ENCODE data around the gene CPSF4.

CPSF4 gene

DNA sequence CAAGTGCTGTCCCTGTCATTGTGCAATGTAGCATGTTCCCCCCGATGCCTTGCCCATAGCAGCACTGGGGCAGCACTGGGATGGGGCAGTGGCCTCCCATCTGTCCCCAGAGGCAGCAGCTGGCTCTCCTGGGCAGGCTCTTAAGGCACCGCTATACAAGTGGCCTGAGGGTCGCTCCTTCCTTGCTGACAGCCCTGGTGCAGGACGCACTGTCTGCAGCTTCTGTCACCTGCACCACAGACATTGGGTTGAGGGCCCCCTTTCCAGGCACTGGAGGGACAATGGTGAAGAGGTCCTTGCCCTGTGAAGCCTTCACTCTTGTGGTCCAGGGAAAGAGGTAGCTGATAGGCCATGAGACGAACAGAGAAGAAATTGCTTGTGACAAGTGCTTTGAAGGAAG, 10.6 kb downstream of the CPSF4 start:
- no peak for DNase-seq

DNA sequence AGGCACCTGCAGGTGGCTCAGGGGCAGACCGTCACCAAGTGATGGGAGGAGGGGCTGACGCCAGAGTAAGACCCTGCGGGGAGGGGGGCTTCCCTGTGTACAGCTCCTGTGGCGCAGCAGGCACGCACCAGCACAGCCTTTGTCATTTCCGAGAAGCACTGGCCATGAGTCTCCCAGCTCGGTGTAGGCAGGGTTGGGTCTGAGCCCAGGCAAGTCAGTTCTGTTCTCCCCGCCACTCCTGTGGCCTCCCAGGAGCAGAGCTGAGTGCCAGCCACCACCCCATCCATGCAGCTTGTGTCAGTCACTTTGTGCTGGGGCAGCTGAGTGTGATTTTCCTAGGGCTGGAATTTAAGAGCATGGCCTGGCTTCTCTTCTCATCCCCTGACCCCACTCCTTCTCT, 13.2 kb downstream of the CPSF4 start:
- DNase-seq, result no peak

DNA sequence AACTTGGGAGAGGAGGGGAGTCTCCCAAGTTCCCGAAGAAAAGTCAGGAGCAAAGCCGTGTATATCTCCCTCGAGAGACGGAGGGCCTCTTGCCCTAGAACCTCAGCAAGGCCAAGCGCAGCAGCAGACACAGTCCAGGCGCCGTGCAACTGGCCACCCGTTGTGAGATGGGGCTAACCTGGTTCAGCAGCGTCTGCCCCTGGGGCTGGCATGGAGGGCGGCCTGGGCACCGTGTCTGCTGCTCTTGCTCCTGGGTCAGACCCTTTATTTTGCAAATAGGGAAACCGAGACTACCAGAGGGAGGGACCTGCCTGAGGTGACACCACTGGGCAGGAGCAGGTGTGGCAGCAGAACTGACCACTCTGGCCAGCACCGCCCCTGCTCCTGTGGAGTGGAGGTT, 13.8 kb downstream of the CPSF4 start:
- DNase-seq, result no peak

DNA sequence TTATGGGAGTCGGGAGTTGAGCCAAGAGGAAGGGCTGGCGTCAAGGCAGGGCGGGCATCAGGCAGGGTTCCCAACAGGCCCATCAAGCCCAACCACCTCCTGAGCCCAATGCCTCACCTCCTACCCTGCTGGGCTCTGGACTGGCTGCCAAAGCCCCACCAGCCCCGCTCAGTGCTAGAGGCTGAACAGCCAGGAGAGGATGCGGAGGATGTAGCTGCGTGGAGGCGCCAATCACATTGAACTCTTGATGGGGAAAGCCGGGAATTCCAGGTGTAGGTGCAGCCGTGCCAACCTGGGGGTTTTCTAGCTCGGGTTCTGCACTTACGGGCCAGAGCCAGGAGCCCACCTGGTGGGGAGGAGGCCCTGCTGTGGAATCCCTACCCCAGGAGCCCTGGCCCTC, 14.4 kb downstream of the CPSF4 start:
- DNase-seq, result no peak

DNA sequence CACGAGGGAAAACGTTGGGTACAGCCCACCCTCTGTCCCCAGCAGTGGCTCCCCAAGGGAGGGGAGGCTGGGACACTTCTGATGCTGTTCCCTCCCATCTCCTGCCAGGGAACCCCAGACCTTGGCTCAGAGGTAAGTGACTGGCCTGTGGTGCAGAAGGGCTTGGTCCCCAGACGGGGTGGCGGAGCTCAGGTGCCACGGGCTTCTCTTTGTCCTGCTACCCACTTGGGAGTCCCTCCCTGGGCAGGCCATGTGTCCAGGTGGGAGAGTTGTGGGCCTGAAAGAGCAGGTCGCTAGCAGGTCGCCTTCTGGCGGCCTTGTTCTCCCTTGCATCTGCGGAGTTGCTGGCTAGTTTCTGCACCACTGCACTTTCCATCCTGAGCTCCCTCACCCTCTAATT, 17.1 kb downstream of the CPSF4 start:
- no peak for DNase-seq

DNA sequence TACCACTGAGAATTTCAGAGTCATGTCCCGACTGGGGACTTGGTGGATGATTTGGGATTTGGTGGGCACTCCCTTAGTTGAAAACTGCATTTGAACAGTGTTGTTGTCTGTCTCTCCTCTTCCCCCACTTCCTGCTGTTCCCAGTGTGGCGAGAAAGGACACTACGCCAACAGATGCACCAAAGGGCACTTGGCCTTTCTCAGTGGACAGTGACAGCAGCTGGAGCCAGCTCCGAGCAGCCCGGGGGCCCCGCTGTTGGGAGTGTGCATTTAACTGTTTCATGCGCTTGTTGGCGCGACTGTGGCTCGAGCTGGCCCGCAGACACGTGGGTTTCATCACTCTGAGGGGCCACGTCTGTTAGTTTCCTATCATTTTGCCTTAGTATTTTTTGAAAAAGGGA, 17.5 kb downstream of the CPSF4 start:
- DNase-seq, result no peak

DNA sequence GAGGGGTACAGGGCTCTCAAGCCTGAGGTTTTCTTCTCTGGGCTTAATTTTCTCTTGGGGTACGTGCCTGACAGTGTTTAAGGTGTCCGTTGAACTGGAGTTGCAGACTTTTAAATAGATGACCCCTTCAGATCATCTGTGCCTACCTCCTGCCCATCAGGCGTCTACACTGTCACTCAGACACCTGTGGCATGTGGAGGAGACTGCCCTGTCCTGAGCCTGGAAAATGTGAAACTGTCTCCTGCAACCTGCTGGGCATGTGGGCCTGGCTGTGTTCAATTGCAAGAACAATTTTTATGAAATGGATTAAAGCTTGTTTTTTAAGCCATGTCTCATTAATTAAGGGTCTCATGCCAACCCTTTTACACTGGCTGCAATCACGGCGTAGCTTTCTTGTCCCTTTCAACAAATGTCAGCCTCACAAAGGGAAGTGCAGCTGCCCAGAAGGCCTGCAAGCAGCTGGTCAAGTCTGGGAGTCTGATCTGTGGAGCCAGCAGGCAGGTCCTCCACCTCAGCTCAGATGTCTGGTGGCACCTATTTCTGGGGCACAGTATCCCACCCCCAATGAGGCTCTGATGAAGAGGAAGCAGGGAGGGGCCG, 18.4 kb downstream of the CPSF4 start:
- DNase-seq, result no peak

DNA sequence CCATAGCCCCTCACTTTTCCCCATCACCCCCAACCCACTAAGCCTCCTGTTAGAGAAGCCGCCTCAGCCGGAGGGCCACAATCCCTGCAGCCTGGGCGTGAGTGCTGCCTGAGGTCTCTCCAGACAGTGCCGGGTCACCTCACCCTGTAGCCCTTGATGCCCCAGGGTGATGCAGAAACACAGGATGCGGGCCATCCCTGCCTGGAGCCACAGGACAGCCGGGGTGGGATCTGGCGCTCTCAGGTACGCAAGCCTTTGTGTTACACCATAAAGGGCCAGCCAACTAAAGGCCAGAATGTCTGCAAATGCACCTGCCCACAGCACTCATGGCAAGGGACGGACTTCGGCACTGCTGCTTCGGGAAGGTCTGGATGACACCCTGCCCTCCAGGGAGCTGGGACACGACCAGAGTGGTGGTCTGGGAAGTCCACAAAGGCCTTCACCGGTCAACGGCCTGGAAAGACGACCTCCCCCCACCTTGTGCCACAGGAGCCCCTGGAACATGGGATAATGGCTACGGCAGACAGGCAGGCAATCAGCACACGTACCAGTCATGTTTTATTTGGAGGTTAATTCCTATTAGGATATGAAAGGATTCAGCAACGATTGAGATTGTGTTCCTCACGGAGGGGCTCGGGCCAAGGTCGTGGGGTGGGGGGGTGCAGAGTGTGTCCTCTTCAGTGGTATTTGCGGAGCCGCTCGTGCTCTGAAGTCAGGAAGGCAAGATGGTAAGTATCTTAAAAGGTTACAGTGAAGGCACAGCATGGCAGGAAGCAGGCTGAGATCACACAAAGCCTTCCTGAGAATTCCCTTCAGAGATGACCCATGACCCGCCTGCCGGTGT, 19.1 kb downstream of the CPSF4 start:
- DNase-seq, result no peak

DNA sequence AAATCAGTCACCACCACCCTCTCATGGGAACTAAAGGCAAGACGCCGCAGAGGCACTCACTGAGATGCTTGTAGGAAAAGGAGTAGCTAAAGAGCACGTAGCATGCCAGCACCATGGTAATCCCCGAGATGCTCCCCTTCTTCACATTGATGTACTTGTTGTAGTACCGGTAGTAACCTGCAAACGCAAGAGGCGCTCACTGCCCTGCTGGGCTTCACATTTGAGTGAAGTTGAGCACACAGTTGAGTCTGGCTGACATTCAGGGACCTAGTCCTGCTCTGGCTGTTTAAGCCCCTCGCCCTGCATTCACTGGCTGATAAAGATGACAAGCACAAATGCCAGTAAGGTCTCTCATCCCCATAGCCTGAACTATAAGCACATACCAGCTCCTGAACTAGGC, 20.3 kb downstream of the CPSF4 start:
- peak; percentile 54 for DNase-seq

DNA sequence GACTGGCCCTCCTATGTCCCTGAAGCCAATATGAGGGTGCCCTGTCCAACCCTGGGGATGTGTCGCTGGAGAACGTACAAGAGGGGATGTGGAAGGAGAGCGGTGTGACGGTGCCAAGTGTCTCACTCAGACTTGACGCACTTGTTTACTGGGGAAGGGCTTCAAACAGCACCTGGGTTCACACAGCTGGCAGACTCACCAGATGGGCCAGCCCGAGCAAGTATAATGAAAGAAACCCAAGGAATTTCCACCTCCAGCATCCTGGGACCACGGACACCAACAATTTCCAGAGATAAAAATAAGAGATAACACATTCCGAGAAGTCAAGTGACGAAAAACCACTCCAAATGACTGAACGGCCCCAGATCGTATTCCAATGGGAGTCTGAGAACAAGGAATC, 21.9 kb downstream of the CPSF4 start:
- no peak for DNase-seq

DNA sequence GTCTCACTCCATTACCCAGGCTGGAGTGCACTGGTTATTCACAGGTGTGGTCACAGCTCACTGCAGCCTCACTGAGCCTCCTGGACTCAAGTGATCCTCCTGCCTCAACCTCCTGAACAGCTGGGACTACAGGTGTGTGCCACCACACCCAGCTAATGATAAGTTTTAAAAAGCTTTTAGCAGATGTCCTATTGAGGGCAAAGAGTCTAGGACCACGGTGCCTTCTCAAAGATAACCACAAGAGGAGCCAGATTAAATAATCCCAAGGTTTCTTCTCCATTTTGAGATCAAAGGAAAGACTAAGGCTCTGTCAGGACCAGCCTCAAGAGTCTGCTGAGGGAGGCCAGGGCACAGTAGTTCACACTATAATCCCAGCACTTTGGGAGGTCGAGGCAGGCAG, 22.5 kb downstream of the CPSF4 start:
- DNase-seq, result no peak

DNA sequence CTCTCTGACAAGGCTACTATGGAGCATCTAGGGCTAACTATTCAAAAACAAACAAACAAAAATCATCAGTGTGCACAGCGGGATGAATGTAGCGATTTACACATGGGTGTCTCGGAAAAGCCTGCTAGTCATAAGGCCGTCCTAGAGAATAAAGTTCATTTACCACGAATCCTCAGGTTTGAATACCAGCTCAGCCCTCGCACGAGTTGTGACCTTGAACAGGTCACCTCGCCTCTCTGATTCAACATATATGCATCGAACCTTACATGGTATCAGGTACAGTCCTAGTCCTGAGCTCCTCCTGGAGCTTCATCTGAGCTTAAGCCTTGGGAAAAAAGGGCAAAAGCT, 26.7 kb downstream of the CPSF4 start:
- no peak for DNase-seq

DNA sequence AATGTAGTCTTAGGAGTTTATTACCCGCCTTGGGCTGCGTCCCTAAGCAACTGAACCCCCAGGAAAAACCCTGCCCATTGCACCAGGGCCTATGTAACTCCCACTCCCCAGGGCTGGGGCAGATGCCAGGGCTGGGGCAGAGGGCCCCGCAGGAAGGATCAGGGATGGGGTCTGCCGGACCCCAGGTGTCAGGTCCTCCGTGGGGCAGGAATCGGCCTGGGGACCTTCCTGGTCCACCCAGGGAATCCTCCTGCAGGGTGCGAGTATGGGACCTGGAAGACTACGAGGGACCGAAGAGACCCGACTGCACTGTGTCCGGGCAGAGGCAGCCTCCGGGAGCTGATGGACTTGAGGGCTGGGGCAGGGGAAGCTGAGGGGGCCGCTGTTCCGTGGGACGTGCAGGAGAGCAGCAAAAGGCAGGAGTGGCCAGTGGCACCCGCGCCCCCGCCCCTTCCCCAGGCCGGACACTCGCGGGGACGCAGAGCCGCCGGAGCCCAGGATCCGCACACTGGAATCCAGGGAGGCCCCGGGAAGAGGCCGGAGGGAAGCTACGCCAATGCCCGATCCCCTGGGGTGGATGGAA, 29.7 kb downstream of the CPSF4 start:
- no peak for DNase-seq

DNA sequence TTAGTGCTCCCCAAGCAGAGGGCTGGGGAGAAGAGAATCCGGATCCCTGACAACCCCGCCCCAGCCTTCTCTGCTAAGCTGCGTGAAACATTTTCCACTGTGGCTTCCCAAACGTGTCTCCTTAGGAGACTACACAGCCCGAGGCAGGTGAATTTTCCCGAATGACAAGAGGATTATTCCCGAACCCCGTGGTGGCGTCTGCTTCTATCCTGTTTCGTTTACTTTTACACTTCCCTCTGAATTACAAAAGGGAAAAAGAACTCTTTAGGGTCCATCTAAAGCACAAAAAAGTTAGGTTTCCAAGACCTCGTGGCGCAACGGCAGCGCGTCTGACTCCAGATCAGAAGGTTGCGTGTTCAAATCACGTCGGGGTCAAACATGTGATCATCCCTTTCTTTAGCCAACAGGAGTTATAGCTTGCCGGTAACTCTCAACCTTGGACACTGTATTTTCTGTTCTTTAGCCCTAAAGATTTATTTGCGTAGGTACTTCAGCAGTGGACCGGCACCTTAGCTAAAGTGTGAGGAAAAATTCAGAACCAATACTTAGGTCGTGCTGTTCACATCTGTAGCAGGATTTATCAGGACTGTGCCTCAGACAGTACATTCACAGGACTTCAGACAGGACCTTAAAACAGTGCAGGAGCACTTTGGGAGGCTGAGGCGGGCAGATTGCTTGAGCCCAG, 30.8 kb downstream of the CPSF4 start:
- no peak for DNase-seq

DNA sequence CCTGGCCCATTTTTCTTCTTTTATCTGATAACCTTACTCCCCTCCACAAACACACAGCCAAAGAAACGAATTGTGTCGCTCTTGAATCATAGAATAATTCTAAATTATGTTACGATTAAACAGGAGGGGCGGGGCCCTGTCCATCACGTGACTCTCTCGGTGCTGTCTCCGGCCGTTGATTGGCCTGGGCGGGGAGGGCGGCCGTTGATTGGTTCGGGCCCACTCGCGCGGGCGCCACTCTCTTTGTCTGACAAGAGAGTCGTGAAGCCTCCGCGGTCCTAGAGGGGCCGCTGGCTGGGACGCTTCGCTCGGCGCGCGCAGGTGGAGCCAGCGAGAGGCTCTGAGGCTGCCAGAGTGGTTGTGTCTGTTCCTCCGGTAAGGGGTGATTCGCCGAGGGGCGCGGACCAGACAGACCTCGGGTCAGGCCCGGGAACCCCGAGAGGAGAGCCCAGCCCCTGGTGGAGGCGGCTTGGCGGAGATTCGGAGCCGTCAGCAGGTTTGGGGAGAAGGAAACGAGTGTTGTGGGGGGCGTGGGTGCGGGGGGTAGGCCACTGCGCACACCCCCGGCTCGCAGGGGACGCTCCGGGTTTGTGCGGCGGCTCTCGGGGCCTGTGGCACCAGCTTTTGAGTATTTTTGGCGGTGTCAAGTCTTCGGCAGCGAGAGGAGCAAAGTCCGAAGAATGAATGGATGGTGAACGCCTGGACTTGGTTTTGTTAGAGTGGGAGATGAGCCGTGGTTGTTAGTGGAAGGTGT, 34.0 kb downstream of the CPSF4 start, which contains the start of gene ZNF789:
Gene ZNF789 (plus strand): TSS at position 330 of the 754 bp plus-strand sequence. CDS start 3,567 bp downstream, outside the sequence.
- peak; percentile 99 for DNase-seq

DNA sequence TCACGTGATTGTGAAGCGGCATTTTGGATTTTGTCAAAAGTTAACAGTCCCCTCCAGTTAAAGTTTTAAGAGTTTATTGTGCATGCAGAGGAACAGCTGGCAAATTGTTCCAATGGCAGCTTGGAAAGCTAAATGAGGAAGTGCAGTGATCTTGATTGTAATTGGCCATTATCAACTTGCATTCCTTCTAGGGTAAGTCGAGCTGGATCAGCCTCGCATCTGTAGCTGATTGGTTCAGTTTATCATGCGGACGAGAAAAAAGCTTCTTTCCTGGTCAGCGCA, 34.5 kb downstream of the CPSF4 start:
- peak; percentile 64 for DNase-seq

DNA sequence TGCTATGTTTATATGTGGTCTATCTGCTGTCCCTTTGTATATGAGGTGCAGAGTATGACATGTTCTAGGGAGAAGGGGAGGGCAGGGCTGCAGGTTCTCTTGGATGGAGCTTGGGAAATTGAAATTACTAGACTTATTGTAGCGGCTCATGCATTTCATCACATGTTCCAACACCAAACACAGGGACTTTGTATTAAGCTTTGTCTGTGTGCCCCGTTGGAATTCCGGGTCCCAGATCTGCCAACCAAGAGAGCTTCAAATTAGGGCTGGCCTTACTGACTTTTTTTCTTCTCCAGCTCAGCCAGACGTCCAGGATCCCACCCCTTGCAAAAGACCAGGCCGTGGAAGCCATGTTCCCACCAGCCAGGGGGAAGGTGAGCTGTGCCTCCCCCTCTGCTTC, 37.4 kb downstream of the CPSF4 start:
- no peak for DNase-seq

DNA sequence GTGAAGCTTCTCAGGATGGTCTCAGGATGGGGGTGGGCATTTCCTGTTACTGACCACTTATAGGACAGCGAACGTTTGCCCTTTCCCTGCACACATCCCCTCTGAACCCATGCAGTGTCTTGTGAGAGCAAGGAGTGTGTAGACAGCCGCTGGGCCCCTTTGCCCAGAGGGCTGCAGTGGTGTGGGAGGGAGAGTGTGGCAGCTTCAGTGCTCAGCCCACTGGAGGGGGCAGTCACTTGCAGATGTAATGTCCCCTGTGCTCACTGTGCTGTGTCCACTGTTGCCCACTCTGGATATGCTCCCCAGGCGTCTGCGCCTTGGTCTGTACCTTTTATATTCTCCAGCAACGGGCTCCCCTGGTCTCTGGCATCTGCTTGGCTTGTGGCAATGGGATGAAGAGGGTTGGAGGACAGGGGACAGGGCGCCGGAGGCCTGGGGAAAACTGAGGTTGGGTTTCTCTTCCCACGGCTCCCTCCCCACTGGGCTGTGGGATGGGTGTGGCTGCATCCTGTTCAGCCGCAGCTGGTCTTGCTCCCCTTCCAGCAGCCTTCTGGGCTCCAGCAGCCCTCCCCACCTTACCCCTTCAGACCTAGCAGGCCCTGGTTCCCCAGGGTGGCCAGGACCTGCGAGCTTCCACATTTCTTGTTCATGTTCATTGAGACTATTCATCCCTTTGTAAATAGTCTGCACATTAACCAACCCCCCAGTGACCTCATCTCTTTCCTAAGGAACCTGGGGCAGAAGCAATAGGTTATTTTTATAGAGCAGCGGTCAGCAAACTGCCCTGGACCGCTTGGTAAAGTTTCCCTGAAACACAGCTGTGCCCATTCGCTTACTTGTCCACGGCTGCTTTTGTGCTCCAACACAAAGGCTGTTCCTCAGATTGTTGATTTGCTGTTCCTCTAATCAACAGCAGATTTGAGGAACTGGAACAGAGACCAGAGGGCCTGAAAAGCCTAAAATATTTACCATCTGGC, 40.0 kb downstream of the CPSF4 start:
- no peak for DNase-seq

DNA sequence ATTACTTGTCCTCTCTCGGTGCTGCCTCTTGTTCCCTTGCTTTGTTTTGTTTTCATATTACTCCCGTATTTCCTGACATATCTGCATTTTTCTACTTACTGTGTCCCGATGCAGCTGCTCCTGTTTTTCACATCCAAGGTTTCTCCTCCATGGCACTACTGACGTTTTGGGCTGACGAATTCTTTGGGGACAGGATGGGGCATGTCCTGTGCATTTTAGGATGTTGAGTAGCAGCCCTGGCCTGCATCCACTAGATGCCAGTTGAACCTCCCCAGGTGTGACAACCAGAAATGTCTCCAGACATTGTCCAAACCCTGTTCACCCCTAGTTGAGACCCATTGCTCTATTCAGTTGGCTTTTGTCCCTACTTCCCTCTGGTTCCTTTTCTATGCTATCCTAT, 46.4 kb downstream of the CPSF4 start:
- DNase-seq, result no peak

DNA sequence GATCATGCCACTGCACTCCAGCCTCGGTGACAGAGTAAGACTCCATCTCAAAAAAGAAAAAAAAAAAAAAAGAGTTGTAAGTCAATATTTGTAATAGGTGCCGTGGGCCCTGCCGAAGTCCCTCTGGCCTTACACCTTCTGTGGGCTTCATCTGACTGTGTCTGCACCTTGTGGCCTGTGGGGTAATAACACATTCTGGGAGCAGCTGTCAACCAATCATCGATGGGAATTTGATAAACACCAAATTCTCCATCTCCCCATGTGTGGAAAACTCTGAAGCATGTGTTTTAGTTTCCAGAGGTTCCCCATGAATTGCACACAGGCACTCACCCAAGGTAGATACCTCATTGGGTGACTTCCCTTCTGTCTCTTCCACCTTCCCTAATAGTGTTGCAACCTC, 50.5 kb downstream of the CPSF4 start:
- peak; percentile 9 for DNase-seq

DNA sequence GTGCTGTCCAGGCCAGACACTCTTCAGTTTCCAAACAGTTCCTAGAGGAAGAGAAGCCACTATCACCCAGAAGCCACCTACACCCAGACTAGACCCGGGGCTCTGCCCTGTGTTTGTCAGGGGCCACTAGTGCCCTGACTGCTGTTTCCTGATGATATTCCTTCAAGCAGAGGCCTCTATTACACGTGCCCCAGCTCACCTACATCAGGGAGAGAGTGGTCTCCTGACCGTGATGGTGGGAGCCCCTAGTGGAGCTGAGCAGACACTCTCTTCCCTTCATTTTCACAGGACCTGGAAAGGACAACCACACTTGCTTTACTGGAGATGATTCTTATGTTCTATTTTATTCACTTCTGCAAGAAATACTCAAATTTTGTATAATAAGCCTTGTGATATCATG, 52.1 kb downstream of the CPSF4 start:
- DNase-seq, result no peak

DNA sequence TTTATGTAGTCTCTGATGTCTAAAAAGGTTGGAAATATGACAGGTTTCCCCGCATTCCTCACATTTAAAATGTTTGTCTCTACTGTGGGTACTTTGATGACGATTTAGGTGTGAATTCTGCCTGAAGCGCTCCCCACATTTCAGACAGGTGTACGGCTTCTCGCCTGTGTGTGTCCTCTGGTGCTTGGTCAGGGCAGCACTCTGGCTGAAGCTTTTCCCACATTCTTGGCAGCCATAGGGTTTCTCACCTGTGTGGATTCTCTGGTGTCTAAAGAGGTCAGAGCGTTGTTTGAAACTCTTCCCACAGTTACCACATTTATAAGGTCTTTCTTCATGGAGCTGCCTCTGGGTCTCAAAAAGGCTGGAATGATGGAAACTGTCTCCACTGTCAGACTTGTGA, 55.1 kb downstream of the CPSF4 start:
- no peak for DNase-seq
